Measurements from ENCODE around the gene ST3GAL4.
"Not testable (repeated sequence)": the region's sequence is repeated elsewhere in the genome, so short reads cannot be mapped to it uniquely, and the experiment has no call there.

Gene ST3GAL4

DNA sequence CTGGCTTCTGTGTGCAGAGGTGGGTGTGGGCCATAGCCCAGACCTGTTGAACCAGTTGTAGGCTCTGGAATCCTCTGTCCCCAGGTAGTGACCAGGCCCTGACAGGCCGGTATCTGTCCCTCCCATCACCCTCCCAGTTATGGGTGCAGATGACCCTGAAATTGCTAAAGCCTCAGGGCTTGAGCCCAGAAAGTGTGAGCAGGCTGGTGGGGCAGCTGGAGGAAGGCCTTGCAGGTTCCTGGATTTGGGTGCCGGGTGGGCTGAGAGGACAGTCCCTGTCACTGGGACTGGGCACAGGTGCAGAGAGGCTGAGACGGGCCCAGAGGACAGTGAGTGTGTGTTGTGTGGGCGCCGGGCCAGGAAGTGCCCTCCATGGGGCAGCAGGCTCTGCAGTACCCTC is 10.0 kb downstream of the ST3GAL4 start:
- not testable (repeated sequence) for DNase-seq (ENCODE audit: low read depth)

DNA sequence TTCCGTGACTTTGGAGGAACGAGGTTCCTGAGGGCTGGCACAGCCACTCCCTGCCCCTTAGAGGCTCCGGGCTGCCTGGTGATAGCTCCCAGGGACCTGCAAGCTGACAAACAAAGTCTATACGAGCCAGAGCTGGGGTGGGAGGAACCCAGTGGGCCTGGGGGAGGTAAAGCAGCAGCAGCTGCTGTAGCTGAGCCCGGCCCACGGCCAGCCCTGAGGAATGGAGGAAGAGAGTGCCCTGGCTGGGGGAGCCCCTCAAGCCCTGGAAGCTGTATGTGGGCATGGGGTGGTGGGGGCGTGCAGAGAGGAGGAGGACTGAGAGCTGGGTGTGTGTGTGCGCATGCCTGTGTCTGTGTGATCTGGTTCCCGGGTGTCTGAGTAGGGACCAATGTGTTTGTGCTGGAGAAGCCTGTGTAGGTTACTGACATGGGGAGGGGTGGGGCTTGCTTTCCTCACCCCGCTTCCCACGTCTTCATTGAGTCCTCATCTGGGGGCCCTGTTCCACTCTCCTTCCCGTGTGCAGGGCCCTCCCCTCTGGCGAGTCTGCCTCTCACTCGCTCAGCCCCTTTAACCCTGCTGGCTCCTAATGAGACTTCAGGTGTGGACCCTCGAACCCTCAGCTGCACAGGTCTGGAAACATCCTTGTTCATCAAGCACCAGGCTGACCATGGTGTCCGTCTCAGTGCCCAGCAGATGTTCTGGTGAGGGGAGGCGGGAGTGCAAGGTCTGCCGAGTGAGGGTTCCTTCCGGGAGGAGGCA is 10.8 kb downstream of the ST3GAL4 start:
- no peak for DNase-seq (ENCODE audit: low read depth)

DNA sequence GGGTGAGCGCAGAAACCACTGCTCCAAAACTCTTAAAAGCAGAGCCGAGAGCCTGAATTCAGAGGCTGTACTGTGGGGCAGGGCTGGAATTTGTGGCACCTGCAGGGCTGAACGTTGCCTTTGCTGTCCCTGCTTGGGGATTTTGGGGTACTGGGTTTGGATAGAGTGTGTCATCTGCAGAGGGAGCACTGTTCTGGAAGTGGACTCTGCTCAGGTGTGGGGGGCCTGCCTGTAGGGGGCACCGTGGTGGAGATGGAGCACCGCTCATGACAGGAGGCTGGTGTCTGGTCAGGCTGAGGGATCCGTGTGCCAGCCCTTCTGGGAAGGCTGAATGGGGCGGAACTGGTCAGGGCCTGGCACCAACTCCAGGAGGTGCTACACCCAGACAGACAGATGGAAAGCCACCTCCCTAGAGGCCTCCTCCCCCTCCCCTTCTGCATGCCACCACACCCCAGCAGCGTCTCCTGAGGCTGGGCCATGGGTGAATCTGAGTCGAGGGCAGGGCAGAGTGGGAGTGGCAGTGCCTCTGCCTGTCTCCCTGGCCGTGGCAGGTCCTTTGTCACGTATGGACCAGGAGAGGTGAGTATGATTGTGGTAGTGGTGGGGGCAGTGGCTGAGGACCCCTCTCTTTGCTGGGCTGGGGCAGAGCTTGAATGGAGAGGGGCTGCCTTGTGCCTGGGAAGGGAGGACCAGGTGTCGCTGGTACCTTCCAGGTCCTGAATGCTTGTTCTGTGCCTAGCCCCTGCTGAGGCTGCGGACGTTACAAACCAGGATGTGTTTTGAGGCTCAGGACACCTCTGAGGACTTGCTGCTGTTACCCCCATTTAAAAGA is 11.6 kb downstream of the ST3GAL4 start:
- DNase-seq (ENCODE audit: low read depth): not testable (repeated sequence)

DNA sequence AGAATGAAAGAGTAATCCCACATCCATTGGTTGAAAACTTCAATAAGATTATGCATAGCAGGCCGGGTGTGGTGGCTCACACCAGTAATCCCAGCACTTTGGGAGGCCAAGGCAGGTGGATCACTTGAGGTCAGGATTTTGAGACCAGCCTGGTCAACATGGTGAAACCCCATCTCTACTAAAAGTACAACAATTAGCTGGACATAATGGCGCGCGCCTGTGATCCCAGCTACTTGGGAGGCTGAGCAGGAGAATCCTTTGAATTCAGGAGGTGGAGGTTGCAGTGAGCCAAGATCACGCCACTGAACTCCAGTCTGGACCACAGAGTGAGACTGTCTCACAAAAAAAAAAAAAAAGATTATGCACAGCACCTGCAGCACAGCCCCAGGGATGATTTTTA is 12.3 kb downstream of the ST3GAL4 start:
- DNase-seq (ENCODE audit: low read depth): not testable (repeated sequence)

DNA sequence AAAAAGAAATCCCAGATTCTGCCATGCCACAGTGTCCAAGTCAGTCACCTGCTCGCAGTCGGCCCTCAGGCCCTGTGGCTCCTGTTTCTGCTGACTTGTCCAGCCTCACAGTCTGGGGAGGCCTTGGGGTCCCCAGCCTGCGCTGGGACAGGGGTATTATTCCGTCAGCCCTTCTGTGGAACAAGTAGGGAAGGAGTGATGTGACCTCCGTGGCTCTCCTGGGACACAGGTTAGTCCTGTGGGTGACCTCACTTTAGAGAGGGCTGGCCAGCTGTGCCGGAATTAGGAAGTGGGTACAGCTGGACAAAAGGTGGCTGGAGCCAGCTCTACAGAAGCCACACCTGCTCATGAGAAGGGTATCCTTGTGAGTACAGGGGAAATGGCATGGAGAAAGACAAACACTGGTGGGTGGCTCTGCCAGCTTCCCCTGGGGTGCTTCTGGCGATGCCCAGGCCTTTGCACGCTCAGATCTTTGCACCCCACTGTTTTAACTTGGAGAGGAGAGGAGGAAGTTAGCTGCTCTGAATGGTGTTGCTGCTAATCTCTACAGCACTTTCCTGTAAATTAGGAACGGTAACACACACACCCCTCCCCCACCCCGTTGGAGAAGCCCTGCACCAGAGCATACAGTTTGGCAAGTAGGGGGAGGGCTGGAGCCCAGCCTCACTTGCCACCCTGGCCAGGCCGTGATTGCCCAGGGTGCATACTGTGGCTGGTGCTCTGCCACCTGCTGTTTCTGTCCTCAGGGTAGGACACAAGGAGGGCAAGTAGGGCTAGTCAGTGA is 13.0 kb downstream of the ST3GAL4 start:
- DNase-seq (ENCODE audit: low read depth): not testable (repeated sequence)

DNA sequence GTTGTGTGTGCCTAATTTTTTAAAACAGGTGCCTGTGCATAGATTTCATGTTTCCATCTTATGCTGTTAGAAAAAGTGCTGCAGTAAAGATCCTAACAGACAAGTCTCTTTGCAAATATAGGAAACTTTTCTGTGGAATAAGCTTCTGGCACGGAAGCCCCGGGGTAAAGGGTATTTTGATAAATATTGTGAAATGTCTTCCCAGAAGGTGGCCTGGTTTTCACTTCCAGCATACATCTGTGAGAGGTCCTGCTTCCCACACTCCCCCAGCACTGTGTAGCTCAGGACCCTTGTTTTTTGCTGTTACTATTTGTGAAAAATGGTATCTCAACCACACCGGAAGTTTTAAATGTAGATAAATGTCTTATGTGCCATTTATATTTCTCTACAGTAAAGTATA is 14.5 kb downstream of the ST3GAL4 start:
- DNase-seq (ENCODE audit: low read depth): no peak

DNA sequence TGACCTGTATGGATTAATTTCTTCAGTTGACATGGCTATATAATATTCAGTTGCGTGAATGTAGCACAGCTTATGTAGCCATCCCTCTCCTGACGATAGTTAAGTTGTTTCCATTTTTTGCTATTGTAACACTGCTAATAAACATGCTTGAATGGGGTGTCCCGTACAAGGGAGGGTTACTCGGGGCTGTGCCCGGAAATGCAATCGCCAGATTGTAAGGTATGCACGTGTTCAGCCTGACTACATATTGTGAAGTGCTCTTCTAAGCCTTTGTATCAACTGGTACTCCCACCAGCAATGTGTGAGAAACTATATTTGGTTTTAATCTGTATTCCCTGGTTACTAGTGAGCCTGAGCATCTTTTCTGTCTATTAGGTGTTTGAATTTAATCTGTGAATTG is 16.1 kb downstream of the ST3GAL4 start:
- DNase-seq (ENCODE audit: low read depth): no peak

DNA sequence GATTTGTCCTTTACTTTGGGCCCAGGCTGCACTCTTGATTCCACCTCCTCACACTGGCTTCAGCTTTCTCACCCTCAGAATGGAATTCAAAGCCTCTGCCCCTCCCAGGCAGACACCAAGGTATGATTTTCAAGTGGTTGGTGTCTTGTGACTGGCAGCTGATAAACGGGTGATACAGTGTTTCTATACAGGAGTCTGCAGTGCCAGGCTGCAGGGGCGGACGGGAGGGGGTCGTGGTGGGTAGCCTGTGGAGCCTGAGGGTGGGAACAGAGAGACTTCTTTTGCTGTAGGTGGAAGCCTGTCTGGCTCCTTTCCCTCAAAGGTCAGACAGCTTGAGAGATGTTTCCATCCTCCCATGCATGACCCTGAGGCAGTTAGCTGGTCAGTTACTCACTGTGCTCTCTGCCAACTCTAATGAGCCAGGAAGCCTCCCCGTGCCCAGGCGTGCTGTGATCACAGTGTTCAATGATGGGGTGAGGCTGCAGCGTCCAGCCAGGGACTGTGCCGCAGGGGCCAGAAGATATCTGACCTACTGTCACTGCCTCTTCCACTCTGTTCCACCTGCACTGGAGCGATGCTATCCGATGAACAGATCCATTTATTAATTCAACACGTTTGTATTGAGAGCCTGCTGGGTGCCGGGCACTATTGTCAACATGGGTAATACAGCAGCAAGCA is 18.0 kb downstream of the ST3GAL4 start:
- not testable (repeated sequence) for DNase-seq (ENCODE audit: low read depth)

DNA sequence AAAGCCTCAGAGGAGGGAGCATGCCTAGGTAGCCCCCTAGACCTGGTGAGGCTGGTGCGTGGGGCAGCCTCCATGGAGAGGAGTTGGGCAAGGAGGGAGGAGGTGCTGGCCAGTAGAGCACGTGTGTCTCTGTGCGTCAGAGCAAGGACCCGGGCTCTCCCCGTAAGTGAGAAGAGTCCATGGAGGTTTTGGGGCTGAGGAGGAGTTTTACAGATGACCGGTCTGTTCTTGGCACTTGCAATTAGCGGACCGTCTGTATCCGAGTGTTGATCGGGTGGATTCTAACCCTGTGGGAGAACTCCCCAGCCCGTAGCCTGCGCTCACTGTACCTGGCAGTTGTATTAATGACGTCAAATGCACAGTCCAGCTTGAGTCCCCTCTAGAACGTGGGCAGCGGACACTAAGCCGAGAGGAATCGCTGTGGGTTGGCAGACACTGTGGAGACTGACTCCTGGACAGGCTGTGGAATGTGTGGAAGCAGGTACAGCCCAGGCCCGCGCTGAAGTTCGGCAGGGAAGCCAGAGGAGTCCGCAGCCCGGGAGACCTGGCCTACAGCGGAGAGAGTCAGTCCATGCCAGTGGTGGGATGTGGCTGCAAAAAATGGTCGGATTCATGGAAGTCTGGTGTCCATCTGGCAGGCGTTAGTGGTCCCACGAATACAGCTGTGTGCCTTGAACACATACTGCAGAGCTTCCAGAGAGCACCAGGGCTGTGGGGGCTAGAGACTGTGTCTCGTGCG is 19.2 kb downstream of the ST3GAL4 start:
- not testable (repeated sequence) for DNase-seq (ENCODE audit: low read depth)

DNA sequence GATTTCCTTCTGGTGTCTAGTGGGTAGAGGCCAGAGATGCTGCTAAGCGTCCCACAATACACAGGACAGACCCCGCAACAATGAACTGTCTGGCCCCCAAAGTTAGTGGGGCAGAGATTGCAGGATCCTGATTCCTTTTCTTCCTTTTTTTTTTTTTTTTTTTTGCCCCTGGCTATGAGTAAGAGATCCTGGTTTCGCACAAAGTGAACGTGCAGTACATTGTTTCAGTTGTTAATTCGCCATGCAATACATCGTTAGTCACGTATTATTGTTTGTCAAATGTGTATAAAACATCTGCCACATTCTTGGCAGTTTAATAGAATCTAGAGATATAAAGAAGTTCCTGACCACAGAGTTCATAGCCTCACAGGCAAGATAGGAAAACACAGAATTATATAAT is 20.2 kb downstream of the ST3GAL4 start:
- no peak for DNase-seq (ENCODE audit: low read depth)

DNA sequence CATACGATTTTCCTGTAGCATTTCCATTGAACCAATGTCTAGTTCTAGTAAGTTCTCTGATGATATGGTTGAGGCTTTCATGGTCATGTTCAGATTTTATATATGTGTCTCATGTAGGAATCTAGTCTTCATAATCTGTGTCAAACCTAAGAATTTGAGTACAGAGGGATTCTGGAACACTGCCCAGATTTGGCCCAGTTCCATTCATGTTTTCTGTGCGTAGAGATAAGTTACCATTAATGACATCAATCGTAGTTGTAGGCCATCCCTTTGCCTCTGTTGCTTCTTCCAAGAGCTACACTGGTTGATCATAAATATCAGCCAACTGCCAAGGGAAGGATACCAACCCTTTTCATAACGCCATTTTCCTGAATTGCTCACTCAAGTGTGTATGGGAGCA is 23.3 kb downstream of the ST3GAL4 start:
- peak; percentile 87 for DNase-seq (ENCODE audit: low read depth)

DNA sequence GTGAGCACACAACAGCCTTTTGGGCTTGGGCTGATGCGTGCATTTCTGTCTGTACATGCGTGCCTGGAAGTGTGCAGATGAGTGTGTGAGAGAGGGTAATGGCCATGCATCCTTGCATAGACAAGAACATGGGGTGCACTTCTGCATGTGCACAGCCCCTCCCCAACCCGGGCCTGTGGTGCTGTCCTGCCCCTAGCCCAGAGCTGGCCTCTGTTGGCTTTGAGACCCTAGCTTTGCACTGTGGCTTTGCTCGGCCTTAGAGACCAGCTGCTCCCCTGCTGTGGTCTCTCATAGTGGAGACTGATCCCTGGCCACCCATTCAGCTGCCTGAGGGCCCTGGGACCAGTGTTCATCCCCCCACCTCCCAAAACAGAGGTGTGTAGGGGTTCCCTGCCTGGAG is 25.4 kb downstream of the ST3GAL4 start:
- no peak for DNase-seq (ENCODE audit: low read depth)

DNA sequence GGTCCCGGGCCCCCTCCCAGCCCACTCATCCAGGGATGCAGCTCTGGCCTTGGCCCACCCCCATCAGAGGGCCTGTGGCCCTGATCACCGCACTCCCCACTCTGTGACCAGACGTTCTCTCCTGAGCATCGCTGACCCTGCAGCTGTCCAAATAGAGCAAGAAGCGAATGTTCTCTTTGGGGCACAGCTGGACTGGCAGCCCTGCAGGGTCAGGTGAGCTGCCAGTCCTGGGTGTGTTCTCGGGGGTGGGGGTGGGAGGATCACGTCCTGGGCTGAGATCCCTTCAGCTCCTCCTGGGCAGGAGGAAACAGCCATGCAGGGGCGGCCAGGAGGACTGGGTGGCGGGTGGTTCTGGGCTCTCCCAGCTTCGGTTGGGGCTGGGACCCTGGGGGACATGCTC is 26.5 kb downstream of the ST3GAL4 start:
- not testable (repeated sequence) for DNase-seq (ENCODE audit: low read depth)

DNA sequence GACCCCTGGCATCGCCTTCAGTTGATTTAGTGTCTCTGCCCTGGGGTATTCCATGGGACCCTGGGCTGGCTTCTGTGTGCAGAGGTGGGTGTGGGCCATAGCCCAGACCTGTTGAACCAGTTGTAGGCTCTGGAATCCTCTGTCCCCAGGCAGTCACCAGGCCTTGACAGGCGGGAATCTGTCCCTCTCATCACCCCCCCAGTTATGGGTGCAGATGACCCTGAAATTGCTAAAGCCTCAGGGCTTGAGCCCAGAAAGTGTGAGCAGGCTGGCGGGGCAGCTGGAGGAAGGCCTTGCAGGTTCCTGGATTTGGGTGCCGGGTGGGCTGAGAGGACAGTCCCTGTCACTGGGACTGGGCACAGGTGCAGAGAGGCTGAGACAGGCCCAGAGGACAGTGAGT is 27.2 kb downstream of the ST3GAL4 start:
- DNase-seq (ENCODE audit: low read depth): not testable (repeated sequence)

DNA sequence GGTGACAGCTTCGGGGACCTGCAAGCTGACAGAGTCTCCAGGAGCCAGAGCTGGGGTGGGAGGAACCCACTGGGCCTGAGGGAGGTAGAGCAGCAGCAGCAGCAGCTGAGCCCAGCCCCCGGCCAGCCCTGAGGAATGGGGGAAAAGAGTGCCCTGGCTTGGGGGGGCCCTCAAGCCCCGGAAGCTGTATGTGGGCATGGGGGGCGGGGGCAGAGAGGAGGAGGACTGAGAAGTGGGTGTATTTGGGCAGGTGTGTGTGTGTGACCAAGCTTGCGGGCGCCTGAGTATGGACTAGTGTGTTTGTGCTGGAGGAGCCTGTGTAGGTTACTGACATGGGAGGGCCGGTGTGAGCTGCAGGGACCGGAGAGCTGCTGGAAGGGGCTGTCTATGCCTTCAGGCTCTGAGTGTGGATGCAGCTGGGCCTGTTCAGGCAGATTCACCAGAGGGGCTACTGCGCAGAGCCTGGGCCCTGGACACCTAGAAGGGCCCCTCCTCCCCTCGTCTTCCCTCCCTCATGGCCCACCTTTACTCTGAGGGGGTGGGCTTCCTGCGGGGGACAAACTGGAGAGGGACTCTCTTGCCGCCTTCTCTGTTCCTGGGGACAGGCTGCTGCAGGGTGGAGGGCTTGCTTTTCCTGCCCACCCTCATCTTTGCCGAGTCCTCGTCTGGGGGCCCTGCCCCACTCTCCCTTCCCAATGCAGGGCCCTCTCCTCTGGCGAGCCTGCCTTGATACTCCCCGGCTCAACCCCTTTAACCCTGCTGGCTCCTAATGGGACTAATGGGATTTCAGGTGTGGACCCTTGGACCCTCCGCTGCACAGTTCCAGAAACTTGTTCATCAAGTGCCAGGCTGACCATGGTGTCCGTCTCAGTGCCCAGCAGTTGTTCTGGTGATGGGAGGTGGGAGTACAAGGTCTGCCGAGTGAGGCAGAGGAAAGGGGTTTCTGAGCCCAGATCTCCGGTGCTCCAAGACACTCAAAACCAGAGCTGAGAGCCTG is 28.2 kb downstream of the ST3GAL4 start:
- DNase-seq (ENCODE audit: low read depth): no peak

DNA sequence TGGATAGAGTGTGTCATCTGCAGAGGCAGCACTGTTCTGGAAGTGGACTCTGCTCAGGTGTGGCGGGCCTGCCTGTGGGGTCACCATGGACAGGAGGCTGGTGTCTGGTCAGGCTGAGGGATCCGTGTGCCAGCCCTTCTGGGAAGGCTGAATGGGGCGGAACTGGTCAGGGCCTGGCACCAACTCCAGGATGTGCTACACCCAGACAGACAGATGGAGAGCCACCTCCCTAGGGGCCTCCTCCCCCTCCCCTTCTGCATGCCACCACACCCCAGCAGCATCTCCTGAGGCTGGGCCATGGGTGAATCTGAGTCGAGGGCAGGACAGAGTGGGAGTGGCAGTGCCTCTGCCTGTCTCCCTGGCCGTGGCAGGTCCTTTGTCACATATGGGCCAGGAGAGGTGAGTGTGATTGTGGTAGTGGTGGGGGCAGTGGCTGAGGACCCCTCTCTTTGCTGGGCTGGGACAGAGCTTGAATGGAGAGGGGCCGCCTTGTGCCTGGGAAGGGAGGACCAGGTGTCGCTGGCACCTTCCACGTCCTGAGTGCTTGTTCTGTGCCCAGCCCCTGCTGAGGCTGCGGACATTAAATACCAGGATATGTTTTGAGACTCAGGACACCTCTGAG is 29.1 kb downstream of the ST3GAL4 start:
- DNase-seq (ENCODE audit: low read depth): no peak

DNA sequence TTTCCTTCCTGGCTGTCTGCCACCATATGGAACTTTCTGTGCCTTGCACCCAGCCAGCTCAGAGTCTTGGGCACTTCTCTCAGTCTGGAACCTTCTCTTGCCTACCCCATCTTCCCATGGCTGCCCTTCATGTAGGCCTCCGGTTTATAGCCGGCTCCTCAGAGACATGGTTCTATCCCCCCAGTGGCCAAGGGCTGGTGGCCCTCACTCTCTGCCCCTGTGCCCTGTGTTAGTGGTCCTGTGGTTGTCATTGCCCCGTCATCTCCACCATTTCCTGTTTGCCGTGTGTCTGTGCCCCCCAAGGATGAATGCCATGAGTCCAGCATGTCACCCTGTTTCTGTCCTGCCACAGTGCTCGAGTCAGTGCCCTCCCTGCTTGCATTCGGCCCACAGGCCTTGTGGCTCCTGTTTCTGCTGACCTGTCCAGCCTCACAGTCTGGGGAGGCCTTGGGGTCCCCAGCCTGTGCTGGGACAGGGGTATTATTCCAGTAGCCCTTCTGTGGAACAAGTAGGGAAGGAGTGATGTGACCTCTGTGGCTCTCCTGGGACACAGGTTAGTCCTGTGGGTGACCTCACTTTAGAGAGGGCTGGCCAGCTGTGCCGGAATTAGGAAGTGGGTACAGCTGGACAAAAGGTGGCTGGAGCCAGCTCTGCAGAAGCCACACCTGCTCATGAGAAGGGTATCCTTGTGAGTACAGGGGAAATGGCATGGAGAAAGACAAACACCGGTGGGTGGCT is 30.7 kb downstream of the ST3GAL4 start:
- DNase-seq (ENCODE audit: low read depth): no peak

DNA sequence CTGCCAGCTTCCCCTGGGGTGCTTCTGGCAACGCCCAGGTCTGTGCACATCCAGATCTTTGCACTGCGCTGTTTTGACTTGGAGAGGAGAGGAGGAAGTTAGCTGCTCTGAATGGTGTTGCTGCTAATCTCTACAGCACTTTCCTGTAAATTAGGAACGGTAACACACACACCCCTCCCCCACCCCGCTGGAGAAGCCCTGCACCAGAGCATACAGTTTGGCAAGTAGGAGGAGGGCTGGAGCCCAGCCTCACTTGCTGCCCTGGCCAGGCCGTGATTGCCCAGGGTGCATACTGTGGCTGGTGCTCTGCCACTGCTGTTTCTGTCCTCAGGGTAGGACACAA is 31.2 kb downstream of the ST3GAL4 start:
- DNase-seq (ENCODE audit: low read depth): not testable (repeated sequence)

DNA sequence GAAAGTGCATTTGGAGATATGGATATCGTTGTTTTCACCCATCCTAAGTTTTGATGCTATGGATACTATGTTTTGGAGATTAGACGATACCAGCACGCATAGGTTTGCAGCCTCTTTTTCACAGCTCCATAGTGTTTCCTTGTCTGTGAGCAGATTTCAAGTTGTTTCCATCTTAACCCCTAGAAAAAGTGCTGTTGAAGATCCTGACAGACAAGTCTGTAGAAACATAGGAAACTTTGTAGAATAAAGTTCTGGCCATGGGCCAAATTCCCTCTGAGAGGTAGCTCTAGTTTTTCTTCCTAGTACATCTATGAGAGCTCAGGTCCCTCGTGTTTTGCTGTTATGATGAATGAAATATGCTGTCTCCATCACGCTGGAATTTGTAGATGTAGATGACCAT is 32.4 kb downstream of the ST3GAL4 start:
- no peak for DNase-seq (ENCODE audit: low read depth)
